Middle frontal gyrus (tissue), 1 donor: Measurements from ENCODE around the gene ZNF827.

ENCODE experiments used
- DNase-seq: peaks from one replicate; pipeline ENCODE4 v3.0.0-alpha.2; 2015; ENCODE audit warnings: low spot score; ENCODE audit errors: extremely low spot score

Gene ZNF827

DNA sequence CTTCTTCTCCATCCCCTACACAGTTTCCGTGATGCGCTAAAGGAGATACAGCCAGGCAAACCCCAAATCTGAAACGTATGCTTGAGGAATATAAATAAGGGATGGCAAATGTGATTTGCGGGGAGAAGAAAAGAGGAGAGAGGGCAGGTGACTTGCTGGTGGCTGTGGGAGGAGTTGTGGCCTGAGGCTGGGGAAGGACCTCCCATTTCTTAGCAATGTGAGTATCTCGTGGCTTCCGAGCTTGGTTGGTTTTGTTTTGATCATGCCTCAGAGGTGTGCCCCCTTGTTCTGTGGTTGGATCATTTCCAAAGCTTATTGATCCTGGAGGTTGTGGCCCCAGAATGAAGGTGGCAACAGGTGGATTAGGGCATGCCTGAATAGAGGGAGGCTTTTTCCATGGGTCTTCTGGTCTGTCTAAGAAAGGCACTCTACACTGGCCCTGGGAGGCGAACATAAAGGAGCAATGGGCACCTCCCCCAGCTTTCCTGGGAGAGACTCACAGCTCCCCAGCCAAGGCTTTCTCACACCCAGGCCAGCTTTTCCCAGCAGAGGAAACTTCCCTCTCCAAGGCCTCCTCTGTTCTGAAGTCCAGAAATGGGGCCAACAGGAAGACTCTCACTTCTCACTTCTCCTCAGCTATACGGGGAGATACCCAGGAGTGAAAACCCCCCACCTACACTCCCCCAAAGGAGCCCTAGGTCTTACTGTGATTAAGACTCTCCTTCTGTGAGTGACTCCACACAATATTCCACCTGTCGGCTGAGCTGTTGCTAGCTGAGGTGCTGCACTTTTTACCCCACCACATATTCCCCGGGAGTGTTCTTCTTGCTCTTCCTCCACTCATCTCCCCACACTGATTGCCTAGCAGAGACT is 218.6 kb downstream of the ZNF827 start:
- no peak for DNase-seq

DNA sequence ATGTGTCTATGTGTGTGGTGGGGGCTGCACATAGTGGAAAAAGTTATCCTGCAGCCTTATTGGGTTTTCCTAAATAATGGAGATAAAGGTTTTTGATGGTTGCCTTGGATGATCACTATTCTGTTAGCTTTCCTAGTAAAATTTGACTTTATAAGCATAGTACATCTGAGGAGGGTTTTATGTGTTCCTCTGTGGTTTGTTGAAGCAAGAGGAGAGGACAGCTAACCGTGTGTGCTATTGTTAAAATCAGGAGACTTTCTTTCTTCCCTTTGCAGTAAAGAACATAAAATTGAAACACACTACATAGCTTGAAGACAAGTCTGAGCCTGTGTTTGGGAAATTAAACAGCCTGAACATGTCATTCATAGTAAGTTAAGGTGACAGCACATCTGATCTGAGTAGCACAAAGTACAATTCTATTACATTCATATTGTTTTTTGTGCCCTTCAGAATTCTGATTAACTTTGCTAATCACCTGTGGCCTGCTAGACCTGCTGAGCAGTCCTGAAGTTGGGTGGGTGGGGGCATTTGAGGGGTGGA is 221.9 kb downstream of the ZNF827 start:
- no peak for DNase-seq

DNA sequence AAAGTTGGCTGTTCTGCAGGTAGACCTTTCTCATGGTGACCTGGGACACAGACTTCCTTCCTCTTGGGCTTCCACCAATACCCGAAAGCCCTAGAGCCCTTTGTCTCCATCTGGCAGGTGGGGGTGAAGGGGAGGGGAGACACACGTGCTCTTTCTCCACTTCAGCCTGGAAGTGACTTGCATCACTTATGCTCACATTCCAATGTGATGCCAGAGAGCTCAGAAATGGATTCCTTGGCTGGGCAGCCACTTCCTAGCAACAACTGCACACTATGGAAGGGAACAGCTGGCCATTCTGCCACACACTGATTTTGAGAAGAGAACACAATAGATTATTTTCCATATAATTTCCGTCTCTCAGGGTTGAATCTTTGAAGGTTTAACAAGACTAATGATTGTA is 222.4 kb downstream of the ZNF827 start:
- DNase-seq, result no peak

DNA sequence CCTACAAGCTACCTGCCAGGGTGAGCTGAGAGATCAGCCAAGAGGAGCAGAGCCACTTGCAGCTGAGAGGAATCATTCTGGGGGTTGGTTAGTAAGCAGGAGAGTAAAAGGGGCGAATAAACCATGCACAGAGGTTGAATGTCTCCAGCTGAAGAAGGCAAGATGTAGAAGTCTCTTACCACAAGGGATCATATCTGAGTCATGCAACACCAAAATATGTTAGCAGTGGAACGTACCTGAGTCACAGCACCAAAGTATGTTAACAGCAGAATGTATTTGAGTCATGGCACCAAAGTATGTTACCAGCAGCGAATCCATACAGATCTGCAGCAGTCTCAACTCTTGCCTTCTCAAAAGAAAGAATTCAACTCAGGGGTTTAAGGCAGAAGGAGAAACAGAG is 228.8 kb downstream of the ZNF827 start:
- DNase-seq, result no peak

DNA sequence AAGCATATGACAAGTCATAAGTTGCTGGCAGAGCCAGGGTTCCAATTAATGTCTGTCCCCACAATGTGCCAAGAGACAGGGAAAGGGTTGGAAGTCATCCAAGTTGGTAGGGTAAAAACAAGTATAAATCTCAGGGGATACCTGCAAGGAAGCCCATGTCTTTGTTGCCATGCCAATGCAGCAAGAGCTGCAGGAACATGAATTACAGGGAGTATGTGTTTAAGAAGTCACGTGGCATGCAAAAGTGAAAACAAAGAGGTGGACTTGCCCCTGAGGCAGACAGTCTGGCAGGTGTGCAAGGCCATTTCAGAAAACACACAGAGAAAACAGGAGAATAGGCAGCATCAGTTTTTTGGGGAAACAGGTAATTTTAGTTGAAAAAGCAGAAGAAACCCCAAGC is 229.3 kb downstream of the ZNF827 start:
- DNase-seq, result no peak
